Raji (cell line): ENCODE measurements around the gene ZNF384.
A peak's percentile ranks its signal among the peaks of the same experiment; 100 is the strongest.

Experiments
- POLR2A ChIP-seq: IDR thresholded peaks from 2 replicates; pipeline ENCODE4 v1.6.1; 2011; ENCODE audit warnings: low read depth, low read length, control low read depth; ENCODE audit not compliant: insufficient read depth

ZNF384 gene

GRCh38 chr12:6676962-6677361 is 12.2 kb downstream of the ZNF384 start:
- TF ChIP-seq POLR2A = no peak

- no peak for TF ChIP-seq POLR2A
Measured at GRCh38 chr12:6672143-6672542, 17.0 kb downstream of the ZNF384 start.

- no peak for TF ChIP-seq POLR2A
Measured at GRCh38 chr12:6667559-6668210, 21.5 kb downstream of the ZNF384 start.

- no peak for TF ChIP-seq POLR2A
Measured at GRCh38 chr12:6666211-6666610, 23.0 kb downstream of the ZNF384 start.

- TF ChIP-seq POLR2A = no peak
Measured at GRCh38 chr12:6664902-6665301, 24.3 kb downstream of the ZNF384 start.

GRCh38 chr12:6662906-6663742 is 26.1 kb downstream of the ZNF384 start, which contains the start of gene ING4:
TSS of gene ING4 (minus strand) at chr12:6663119. CDS start at chr12:6663101, 18 bp downstream.
- TF ChIP-seq POLR2A = peak; percentile 68

- TF ChIP-seq POLR2A = no peak
Measured at GRCh38 chr12:6662602-6662905, 26.6 kb downstream of the ZNF384 start.

- no peak for TF ChIP-seq POLR2A
Measured at GRCh38 chr12:6653987-6654386, 35.2 kb downstream of the ZNF384 start.

GRCh38 chr12:6653342-6653741 is 35.8 kb downstream of the ZNF384 start:
- no peak for TF ChIP-seq POLR2A

GRCh38 chr12:6652391-6652790 is 36.8 kb downstream of the ZNF384 start:
- TF ChIP-seq POLR2A = no peak

GRCh38 chr12:6650832-6651231 is 38.3 kb downstream of the ZNF384 start:
- TF ChIP-seq POLR2A = no peak

GRCh38 chr12:6647083-6647604 is 42.0 kb downstream of the ZNF384 start, which contains the start of gene ACRBP:
TSS of gene ACRBP (minus strand) at chr12:6647432. CDS start at chr12:6647366, 66 bp downstream.
- peak; percentile 74 for TF ChIP-seq POLR2A

- no peak for TF ChIP-seq POLR2A
Measured at GRCh38 chr12:6646276-6647082, 42.7 kb downstream of the ZNF384 start.

GRCh38 chr12:6644903-6645302 is 44.3 kb downstream of the ZNF384 start:
- TF ChIP-seq POLR2A = no peak

GRCh38 chr12:6644257-6644596 is 44.9 kb downstream of the ZNF384 start:
- TF ChIP-seq POLR2A = peak; percentile 60
